HUES64 (cell line): Measurements from ENCODE around the gene ASAP2.

Experiments
- H3K27ac ChIP-seq: 2 replicates; pipeline ENCODE4 v1.7.0; 2013; ENCODE audit warnings: low read depth, low read length, inconsistent platforms
- H3K27me3 ChIP-seq: 2 replicates; pipeline ENCODE4 v1.6.1; 2013; ENCODE audit warnings: mild to moderate bottlenecking, low read length; ENCODE audit not compliant: insufficient read depth
- H3K36me3 ChIP-seq: 2 replicates; pipeline ENCODE4 v1.6.1; 2013; ENCODE audit warnings: mild to moderate bottlenecking, low read length; ENCODE audit not compliant: insufficient read depth
- H3K4me1 ChIP-seq: 2 replicates; pipeline ENCODE4 v1.6.1; 2013; ENCODE audit warnings: mild to moderate bottlenecking, low read length, moderate library complexity; ENCODE audit not compliant: insufficient read depth
- H3K4me3 ChIP-seq: 2 replicates; pipeline ENCODE4 v1.5.1; 2013; ENCODE audit warnings: mild to moderate bottlenecking, low read length, moderate library complexity
- H3K9ac ChIP-seq: 2 replicates; pipeline ENCODE4 v1.6.1; 2013; ENCODE audit warnings: mild to moderate bottlenecking, low read depth, low read length
- H3K9me3 ChIP-seq: 2 replicates; pipeline ENCODE4 v1.6.1; 2013; ENCODE audit warnings: low read depth, low read length; ENCODE audit not compliant: insufficient read depth
- WGBS: fragments of 150-250, 120-280 bp; methylation state at CpG from one replicate; pipeline ENCODE4 v1.1.7; 2013; ENCODE audit warnings: missing lambda C conversion rate; 5-methylcytosine and 5-hydroxymethylcytosine counted together

Gene ASAP2

DNA sequence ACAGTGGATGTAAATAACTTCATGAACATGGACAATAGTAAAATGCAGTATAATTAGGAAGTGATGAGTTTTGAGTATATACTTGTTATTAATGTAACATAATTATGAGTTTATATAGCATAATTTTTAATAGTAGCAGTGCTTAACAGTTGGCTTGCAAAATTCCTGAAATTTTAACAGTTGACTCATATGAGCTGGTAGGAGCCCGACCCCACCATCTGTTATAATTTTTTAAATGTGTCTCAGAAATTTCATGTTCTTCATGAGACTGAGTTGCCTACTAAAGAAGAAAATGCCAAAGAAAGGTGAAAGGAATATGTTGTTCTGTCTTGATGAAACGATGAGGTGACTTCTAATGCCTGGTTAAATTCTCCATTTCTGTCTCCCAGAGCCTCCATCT is 154.1 kb downstream of the ASAP2 start:
- H3K9me3 ChIP-seq = no peaks in the 10 kb centered on the region
- H3K9ac ChIP-seq = no peak overlapping the region
- H3K27me3 ChIP-seq = no peaks in the 10 kb centered on the region
- H3K36me3 ChIP-seq = peaks cover 53% of the 10 kb centered on the region
- WGBS = 91% methylated on average over 2 of the region's 2 CpGs
- H3K27ac ChIP-seq = no peak overlapping the region
- H3K4me3 ChIP-seq = no peak overlapping the region
- peaks cover 11% of the 10 kb centered on the region for H3K4me1 ChIP-seq

DNA sequence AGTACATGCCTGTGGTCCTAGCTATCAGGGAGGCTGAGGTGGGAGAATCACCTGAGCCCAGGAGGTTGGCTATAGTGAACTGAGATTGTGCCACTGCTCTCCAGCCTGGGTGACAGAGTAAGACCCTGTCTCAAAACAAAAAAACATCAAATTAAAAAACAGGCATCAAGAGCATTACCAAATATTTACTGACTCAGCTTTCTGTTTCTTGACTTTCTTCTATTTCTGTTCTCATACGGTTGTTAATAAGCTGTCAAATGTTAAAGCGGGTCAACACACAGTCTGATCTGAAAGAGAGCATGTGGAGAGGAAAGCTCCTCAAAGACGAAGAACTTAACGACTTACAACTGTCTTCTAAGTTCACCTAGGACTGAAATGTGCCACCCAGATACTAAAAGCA is 157.8 kb downstream of the ASAP2 start:
- WGBS = 86% methylated on average over 4 of the region's 4 CpGs
- H3K4me1 ChIP-seq = no peaks in the 10 kb centered on the region

DNA sequence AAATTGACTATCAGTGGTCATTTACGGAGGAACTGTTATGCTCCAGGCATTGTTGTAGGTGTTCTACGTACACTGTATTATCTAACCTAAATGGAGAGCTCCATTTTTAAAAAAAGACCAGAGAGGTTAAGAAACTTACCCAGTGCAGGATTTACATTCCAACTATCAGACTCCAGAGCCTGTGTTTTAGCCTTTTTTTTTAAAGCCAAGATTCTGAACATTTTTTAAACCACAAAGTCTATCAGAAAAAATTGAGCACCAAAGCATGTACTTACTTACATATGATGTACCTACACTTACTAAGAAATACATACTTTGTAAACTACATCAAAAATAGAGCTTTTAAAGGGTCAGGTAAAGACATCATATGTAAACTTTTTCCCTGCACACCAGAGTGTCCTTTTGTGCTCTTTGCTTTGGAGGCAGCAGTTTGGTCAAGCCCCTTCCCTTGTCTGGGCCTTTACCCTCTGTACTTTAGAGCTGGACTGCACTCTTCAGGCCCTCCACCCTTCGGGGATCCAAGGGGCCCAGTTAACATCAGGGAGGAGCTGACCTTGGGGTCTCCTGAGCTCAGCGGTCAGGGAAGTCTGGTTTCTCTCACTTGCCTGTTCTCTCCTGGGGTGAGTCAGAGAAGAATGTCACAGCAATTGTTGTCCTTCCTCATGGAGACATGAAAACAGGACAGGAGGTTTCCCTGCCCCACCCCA is 158.3 kb downstream of the ASAP2 start:
- H3K4me3 ChIP-seq = no peak overlapping the region
- no peak overlapping the region for H3K9ac ChIP-seq
- no peaks in the 10 kb centered on the region for H3K9me3 ChIP-seq
- H3K27ac ChIP-seq = no peak overlapping the region
- 81% methylated on average over 4 of the region's 4 CpGs for WGBS
- no peaks in the 10 kb centered on the region for H3K27me3 ChIP-seq
- H3K4me1 ChIP-seq = no peaks in the 10 kb centered on the region
- H3K36me3 ChIP-seq = peaks cover 42% of the 10 kb centered on the region

More for the DNA sequence above, 157.8 kb downstream of the ASAP2 start:
- H3K9me3 ChIP-seq = no peaks in the 10 kb centered on the region
- no peaks in the 10 kb centered on the region for H3K27me3 ChIP-seq
- no peak overlapping the region for H3K27ac ChIP-seq
- no peak overlapping the region for H3K4me3 ChIP-seq
- peaks cover 47% of the 10 kb centered on the region for H3K36me3 ChIP-seq
- no peak overlapping the region for H3K9ac ChIP-seq

- H3K9me3 ChIP-seq = no peaks in the 10 kb centered on the region
- no peak overlapping the region for H3K4me3 ChIP-seq
- H3K27ac ChIP-seq = no peak overlapping the region
- 89% methylated on average over 8 of the region's 8 CpGs for WGBS
- H3K27me3 ChIP-seq = no peaks in the 10 kb centered on the region
- peaks cover 35% of the 10 kb centered on the region for H3K36me3 ChIP-seq
- H3K9ac ChIP-seq = no peak overlapping the region
- H3K4me1 ChIP-seq = no peaks in the 10 kb centered on the region
Measured at GRCh38 chr2:9365498-9366019, 158.9 kb downstream of the ASAP2 start.

GRCh38 chr2:9366026-9366425 is 159.4 kb downstream of the ASAP2 start:
- Histone ChIP-seq H3K36me3 (peaks cover 33% of the 10 kb centered on the region), H3K9ac (no peak overlapping the region)

GRCh38 chr2:9370746-9371145 is 164.1 kb downstream of the ASAP2 start:
- Histone ChIP-seq H3K4me3 (no peak overlapping the region), H3K9me3 (no peaks in the 10 kb centered on the region), H3K4me1 (no peaks in the 10 kb centered on the region), H3K36me3 (peaks cover 34% of the 10 kb centered on the region), H3K27ac (no peak overlapping the region), H3K9ac (no peak overlapping the region), H3K27me3 (no peaks in the 10 kb centered on the region)
- 91% methylated on average over 11 of the region's 11 CpGs for WGBS

More at GRCh38 chr2:9366026-9366425, 159.4 kb downstream of the ASAP2 start:
- no peaks in the 10 kb centered on the region for H3K27me3 ChIP-seq
- H3K4me3 ChIP-seq = no peak overlapping the region
- H3K4me1 ChIP-seq = no peaks in the 10 kb centered on the region
- no peaks in the 10 kb centered on the region for H3K9me3 ChIP-seq
- no peak overlapping the region for H3K27ac ChIP-seq
- 90% methylated on average over 6 of the region's 6 CpGs for WGBS

DNA sequence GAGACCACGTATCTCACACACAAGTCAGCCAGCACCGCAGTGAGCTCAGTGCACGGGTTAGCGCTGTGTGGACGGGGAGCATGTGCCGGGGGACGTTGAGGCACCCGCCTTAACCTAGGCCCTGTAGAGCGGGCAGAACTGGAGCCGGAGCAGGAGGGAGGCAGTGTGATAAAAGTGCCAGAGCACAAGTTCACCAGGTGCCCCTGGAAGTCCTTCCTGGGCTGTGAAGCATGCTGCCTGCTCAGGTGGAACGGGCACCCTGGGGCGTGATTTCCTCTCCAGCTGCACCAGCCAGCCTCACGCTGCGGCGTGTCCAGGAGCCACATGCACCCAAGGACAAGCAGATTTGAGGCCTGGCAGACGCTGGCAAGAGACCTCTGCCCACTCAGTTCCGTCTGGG is 166.4 kb downstream of the ASAP2 start:
- H3K4me1 ChIP-seq = peaks cover 6% of the 10 kb centered on the region
- no peak overlapping the region for H3K27ac ChIP-seq
- peaks cover 18% of the 10 kb centered on the region; the same call in 1 of the 2 replicates for H3K36me3 ChIP-seq

DNA sequence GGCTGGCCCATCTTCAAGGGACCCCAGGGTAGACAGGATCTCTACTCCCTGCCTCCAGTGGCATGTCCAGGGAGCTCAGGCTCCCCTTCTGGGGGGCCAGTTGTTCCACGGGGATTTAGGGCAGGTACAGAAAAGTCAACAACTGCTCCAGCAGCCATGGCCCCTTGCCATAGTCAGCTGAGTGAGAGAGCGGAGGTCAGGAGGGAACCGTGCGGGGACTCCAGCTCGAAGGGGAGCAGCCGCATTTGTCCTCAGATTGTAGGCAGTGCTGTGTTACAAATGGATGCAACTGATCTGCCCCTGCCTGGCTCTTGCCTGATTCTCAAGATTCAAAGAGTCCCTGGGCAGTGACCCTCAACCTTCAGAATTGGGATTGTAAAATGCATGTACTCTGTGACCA is 166.9 kb downstream of the ASAP2 start:
- Histone ChIP-seq H3K4me1 (peaks cover 10% of the 10 kb centered on the region), H3K36me3 (peaks cover 17% of the 10 kb centered on the region), H3K4me3 (no peak overlapping the region), H3K9ac (no peak overlapping the region), H3K27me3 (no peaks in the 10 kb centered on the region), H3K27ac (no peak overlapping the region), H3K9me3 (no peaks in the 10 kb centered on the region)
- 94% methylated on average over 6 of the region's 6 CpGs for WGBS

More for the DNA sequence above, 166.4 kb downstream of the ASAP2 start:
- Histone ChIP-seq H3K9me3 (no peaks in the 10 kb centered on the region), H3K9ac (no peak overlapping the region), H3K4me3 (no peak overlapping the region), H3K27me3 (no peaks in the 10 kb centered on the region)
- WGBS = 96% methylated on average over 17 of the region's 17 CpGs

GRCh38 chr2:9374071-9374730 is 167.6 kb downstream of the ASAP2 start:
- Histone ChIP-seq H3K27ac (no peak overlapping the region), H3K9me3 (no peaks in the 10 kb centered on the region), H3K4me3 (no peak overlapping the region), H3K4me1 (peaks cover 13% of the 10 kb centered on the region), H3K36me3 (peaks cover 23% of the 10 kb centered on the region), H3K27me3 (no peaks in the 10 kb centered on the region), H3K9ac (no peak overlapping the region)
- WGBS = 94% methylated on average over 18 of the region's 18 CpGs

DNA sequence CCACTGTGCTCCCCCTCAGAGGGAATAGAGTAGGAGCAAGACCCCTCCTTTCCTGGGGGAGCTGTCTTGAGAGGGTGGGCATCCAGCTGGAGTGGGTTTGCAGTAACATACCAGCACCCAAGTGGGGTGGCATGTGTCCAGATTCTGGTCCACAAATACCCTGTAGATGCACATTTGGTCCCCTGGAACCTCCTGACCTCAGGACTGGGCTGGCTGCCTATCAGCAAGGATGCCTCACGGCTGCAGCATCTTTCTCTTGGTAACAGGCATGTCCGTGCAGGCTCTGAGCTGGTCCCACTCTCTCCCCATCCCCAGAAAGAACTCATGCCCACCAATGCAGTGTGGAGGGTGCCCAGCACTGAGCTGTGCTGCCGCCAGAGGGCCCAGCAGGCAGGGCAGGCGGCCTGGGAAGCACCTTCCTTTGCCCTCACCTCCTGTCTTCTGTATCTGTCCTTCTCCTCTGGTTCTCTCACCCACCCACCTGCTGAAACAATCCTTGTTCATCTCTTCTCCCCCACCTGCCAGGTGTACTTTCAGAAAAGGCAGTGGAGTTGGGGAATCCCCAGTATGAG is 169.3 kb downstream of the ASAP2 start:
- H3K36me3 ChIP-seq = peaks cover 29% of the 10 kb centered on the region
- no peaks in the 10 kb centered on the region for H3K9me3 ChIP-seq
- no peak overlapping the region for H3K4me3 ChIP-seq
- H3K9ac ChIP-seq = no peak overlapping the region
- H3K4me1 ChIP-seq = peaks cover 13% of the 10 kb centered on the region
- WGBS = 88% methylated on average over 4 of the region's 4 CpGs
- no peak overlapping the region for H3K27ac ChIP-seq
- no peaks in the 10 kb centered on the region for H3K27me3 ChIP-seq

DNA sequence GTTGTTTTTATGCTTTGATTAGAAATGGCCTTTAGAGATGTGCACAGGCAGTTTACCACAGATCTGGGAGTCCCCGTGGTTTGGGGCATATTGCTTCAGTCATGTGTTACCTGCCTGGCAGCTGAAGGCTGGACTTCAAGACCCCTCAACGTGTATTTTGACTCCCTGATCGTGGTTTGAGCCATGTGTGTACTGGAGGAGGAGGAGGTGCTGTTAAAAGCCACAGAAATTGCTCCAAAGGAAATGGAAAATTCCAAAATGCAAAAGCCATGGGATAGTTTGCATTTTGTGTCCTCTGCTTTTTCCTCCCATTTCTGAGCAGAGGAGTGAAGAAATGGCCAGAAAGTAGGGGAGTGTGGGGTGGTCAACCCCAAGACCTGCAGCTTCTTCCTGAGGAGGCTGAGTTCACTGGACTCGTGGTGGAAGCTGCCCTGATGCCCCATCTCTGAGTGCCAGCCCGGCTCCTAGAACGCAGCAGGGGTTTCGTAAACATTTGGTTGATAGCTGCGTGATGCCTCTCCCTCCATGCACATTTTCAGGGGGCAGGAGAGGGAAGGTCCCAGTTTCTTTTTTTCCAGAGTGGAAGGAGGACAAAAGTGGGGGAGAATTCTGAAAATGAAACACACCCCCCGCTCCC is 171.0 kb downstream of the ASAP2 start:
- peaks cover 13% of the 10 kb centered on the region for H3K4me1 ChIP-seq
- H3K9ac ChIP-seq = no peak overlapping the region
- no peak overlapping the region for H3K4me3 ChIP-seq
- no peaks in the 10 kb centered on the region for H3K27me3 ChIP-seq
- no peak overlapping the region; the same call in 1 of the 2 replicates for H3K27ac ChIP-seq
- WGBS = 79% methylated on average over 8 of the region's 9 CpGs
- H3K36me3 ChIP-seq = peaks cover 22% of the 10 kb centered on the region
- H3K9me3 ChIP-seq = no peaks in the 10 kb centered on the region
